Measurements from ENCODE around the gene SHLD3.
"Not testable (repeated sequence)": the region's sequence is repeated elsewhere in the genome, so short reads cannot be mapped to it uniquely, and the experiment has no call there.

SHLD3 gene, protein sequence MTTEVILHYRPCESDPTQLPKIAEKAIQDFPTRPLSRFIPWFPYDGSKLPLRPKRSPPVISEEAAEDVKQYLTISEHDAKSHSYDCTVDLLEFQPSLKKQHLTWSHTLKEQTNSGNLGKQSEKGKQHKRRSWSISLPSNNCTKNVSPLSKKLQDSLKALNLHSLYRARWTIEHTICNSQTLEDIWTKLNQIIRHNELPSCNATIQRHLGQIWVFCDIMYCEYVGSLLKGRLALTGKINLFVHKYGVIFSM

GRCh38 chr5:65624571-65625555 is at the start of gene SHLD3, which contains the start of gene TRAPPC13:
SHLD3 (plus strand) TSS chr5:65625027; CDS start chr5:65629588, 4,561 bp downstream.
TRAPPC13 (plus strand) TSS chr5:65625027; CDS start chr5:65625061, 34 bp downstream.
- peak; percentile 61 to 63 for DNase-seq

GRCh38 chr5:65577141-65577540 is 47.7 kb upstream of the SHLD3 start:
- DNase-seq: no peak

GRCh38 chr5:65588694-65589093 is 36.1 kb upstream of the SHLD3 start:
- no peak for DNase-seq

GRCh38 chr5:65601761-65602160 is 23.1 kb upstream of the SHLD3 start:
- DNase-seq: not testable (repeated sequence)

GRCh38 chr5:65611524-65611923 is 13.3 kb upstream of the SHLD3 start:
- no peak for DNase-seq

- no peak for DNase-seq
Measured at GRCh38 chr5:65612298-65612907, 12.4 kb upstream of the SHLD3 start.

DNA sequence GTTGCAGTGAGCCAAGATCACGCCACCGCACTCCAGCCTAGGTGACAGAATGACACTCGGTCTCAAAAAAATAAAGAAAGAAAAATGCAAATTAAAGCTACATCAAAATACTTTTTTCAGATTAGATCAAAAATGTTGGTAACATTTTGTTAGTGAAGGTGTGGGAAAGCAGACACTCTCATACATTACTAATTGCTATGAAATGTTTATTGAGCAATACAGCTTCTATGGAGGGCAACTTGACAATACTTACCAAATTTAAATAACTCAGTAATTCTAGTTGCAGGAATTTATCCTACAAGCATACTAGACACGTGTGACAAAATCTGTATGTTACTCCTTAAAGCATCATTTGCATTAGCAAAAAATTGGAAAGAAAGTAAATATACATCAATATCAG is 4.8 kb upstream of the SHLD3 start:
- DNase-seq: no peak

GRCh38 chr5:65621961-65622360 is 2.9 kb upstream of the SHLD3 start:
- not testable (repeated sequence) for DNase-seq

DNA sequence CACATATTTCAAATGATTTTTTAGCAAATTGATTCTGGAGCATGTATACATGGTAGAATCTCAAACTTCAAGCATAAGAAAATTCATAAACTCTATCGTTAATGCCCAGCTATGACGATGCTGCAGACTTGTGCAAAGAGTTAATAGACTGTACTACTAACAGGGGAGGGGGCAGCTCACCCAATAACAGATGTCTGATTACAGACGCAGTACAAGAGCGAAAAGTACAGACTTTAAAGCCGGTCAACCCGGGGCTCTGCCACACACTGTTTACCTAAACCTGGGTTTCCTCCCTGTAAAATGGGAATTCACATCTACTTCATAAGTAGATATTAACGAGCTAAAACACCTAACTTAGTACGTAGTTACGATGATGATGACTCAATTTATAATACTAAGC is 1.3 kb upstream of the SHLD3 start:
- no peak for DNase-seq

- DNase-seq: peak; percentile 81 to 82
Measured at GRCh38 chr5:65624025-65624570, 729 bp upstream of the SHLD3 start, which contains the start of gene TRIM23. TRIM23 (minus strand) TSS chr5:65624333; CDS start chr5:65624274, 59 bp downstream.

DNA sequence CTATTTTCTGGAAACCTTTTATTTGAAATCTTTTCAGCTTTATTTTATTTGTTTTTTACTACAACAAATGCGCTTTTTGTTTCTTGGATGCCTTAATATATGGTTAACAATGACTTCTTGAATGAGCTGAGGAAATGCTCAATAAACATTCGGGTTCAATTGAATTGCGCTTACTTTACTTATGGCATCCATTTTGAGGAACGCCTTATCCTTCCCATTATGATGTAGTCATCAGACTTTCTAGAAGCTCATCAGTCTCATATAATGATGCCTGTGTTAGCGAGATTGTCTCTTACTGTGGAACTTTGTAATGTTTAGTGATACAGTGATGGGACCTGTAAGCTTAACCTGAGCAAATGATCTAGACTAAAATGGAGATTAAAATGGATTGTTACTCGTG is 916 bp downstream of the SHLD3 start:
- no peak for DNase-seq

GRCh38 chr5:65630981-65631380 is 6.2 kb downstream of the SHLD3 start:
- no peak for DNase-seq

GRCh38 chr5:65640240-65640639 is 15.4 kb downstream of the SHLD3 start:
- no peak for DNase-seq

- no peak for DNase-seq
Measured at GRCh38 chr5:65646938-65647337, 22.1 kb downstream of the SHLD3 start.

DNA sequence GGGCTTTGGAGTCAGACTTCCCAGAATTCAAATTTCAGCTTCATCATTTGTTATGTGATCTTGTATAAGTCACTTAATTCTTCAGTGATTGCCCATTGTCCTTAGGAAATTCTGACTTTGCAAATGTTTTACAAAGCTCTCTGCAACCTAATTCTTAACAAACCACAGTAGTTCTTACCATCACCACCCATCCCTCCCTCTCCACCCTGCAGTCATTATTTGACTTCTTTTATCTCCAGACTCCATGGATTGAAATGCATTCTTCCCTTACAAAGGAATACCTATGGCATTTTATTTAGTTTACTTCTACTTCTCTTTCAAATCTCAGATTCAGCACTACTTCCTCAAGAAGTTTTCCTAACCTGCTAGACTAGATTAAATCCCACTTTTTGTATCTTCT is 23.1 kb downstream of the SHLD3 start:
- DNase-seq: no peak

- DNase-seq: no peak
Measured at GRCh38 chr5:65651144-65651543, 26.3 kb downstream of the SHLD3 start.

GRCh38 chr5:65654713-65655112 is 29.9 kb downstream of the SHLD3 start:
- no peak for DNase-seq

DNA sequence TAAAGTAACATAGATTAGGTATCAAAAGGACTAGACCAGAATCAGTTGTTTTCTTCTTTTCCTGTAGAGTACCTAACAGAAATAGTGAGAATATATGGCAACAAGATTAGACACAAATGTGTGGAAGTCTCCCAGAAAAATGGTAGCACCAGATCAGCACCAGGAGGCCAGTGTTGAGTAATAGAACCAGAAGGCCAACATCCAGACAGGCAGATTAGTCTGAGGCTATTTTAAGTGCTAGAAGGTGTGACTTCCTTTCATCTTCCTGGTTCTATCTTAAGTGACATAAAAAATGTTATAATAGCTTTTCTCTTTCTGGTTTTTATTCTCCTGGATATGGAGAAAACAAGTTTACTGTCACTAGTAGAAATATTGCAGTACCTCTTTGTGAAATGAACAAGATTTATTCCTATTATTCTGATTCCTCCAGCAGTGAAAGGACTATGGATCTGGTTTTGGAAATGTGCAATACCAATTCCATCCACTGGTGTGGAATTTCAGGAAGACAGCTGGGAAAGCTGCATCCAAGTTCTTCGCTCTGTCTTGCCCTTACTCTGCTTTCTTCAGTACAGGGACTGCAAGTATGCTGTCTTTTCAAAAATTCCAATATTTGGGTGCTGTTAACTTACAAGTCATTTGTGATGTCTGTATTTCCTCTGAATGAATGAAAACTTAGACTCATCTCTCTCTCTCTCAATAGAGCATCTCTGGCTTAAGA is 39.1 kb downstream of the SHLD3 start:
- DNase-seq: no peak

DNA sequence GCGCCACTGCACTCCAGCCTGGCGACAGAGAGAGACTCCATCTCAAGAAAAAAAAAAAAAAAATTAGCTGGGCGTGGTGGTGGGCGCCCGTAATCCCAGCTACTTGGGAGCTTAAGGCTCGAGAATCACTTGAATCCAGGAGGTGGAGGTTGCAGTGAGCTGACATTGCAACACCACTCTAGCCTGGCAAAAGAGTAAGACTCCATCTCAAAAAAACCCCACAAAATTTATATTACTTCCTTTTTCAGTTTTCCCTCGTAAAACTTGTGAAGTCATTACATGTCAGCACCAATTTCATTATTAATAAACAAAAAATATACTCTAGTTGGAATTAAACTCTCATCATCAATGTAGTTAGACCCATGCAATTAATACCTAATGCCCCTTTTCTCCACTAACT is 43.9 kb downstream of the SHLD3 start:
- no peak for DNase-seq

DNA sequence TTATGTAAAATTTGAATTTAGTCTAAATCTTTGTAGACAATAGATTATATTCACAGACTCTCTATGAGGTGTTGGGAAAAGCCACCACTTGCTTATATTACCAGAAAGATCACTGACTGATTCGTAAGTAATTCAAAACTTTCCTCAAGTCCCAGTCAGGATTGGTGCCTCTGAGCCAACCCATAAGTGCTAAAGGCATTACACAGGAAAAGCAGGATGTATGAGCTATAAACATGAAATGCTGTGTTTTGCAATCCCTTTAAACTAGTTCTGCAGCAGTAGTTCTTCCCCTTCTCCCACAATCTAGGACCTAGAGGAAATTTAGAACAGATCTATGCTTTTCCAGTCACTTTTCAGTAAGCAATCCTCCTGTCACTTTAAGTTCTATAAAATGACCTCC is 48.0 kb downstream of the SHLD3 start:
- no peak for DNase-seq

- DNase-seq: no peak
Measured at GRCh38 chr5:65674749-65675148, 49.9 kb downstream of the SHLD3 start.

DNA sequence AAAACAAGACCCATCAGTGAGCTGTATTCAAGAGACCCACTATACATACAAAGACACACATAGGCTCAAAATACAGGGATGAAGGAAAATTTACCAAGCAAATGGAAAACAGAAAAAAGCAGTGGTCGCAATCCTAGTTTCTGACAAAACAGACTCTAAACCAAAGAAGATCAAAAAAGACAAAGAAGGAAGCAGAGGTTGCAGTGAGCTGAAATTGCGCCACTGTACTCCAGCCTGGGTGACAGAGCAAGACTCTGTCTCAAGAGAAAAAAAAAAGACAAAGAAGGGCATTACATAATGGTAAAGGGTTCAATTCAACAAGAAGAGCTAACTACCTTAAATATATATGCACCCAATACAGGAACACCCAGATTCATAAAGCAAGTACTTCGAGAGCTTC is 51.2 kb downstream of the SHLD3 start:
- not testable (repeated sequence) for DNase-seq

All from stimulated activated CD4-positive, alpha-beta T cell treated with anti-CD3 and anti-CD28 coated beads, Interleukin-2, amount 100 ng/mL, for 48 hours (primary cell).